ENCODE data around the gene ATF7IP2.
"Not testable (repeated sequence)": the region's sequence is repeated elsewhere in the genome, so short reads cannot be mapped to it uniquely, and the experiment has no call there.

- TF ChIP-seq, protein P1, sequence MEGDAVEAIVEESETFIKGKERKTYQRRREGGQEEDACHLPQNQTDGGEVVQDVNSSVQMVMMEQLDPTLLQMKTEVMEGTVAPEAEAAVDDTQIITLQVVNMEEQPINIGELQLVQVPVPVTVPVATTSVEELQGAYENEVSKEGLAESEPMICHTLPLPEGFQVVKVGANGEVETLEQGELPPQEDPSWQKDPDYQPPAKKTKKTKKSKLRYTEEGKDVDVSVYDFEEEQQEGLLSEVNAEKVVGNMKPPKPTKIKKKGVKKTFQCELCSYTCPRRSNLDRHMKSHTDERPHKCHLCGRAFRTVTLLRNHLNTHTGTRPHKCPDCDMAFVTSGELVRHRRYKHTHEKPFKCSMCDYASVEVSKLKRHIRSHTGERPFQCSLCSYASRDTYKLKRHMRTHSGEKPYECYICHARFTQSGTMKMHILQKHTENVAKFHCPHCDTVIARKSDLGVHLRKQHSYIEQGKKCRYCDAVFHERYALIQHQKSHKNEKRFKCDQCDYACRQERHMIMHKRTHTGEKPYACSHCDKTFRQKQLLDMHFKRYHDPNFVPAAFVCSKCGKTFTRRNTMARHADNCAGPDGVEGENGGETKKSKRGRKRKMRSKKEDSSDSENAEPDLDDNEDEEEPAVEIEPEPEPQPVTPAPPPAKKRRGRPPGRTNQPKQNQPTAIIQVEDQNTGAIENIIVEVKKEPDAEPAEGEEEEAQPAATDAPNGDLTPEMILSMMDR (IDR thresholded peaks at IDR 0.05) = not testable (repeated sequence)
- TF ChIP-seq POLR2AphosphoS5 (IDR thresholded peaks at IDR 0.05; ENCODE audit: low read depth, low read length); SIN3A (IDR thresholded peaks at IDR 0.05; ENCODE audit: borderline replicate concordance, insufficient read depth, low read depth, low read length); TCF7L2 (IDR thresholded peaks at IDR 0.05; ENCODE audit: low read depth, low read length): not testable (repeated sequence)
- TF ChIP-seq, protein P2, sequence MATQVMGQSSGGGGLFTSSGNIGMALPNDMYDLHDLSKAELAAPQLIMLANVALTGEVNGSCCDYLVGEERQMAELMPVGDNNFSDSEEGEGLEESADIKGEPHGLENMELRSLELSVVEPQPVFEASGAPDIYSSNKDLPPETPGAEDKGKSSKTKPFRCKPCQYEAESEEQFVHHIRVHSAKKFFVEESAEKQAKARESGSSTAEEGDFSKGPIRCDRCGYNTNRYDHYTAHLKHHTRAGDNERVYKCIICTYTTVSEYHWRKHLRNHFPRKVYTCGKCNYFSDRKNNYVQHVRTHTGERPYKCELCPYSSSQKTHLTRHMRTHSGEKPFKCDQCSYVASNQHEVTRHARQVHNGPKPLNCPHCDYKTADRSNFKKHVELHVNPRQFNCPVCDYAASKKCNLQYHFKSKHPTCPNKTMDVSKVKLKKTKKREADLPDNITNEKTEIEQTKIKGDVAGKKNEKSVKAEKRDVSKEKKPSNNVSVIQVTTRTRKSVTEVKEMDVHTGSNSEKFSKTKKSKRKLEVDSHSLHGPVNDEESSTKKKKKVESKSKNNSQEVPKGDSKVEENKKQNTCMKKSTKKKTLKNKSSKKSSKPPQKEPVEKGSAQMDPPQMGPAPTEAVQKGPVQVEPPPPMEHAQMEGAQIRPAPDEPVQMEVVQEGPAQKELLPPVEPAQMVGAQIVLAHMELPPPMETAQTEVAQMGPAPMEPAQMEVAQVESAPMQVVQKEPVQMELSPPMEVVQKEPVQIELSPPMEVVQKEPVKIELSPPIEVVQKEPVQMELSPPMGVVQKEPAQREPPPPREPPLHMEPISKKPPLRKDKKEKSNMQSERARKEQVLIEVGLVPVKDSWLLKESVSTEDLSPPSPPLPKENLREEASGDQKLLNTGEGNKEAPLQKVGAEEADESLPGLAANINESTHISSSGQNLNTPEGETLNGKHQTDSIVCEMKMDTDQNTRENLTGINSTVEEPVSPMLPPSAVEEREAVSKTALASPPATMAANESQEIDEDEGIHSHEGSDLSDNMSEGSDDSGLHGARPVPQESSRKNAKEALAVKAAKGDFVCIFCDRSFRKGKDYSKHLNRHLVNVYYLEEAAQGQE (IDR thresholded peaks at IDR 0.05; ENCODE audit: insufficient read depth in 1 of 2, low read depth in 2 of 2, low read length in 1 of 2) = not testable (repeated sequence)
These were observed 32.3 kb downstream of the ATF7IP2 start for GRCh38 chr16:10418204-10418603.
